ENCODE results near the gene GAL3ST1. TPM values are rescaled to one million over a fixed set of nuclear protein-coding genes. Genes with fewer than 3 reads are reported as not detected.
A peak's percentile ranks its signal among the peaks of the same experiment; 100 is the strongest.
"Not testable (repeated sequence)": the region's sequence is repeated elsewhere in the genome, so short reads cannot be mapped to it uniquely, and the experiment has no call there.

The GAL3ST1 gene
- total and polyA plus RNA-seq, 2 donors (not counting 1 experiment from before 2014, with no cell fraction given): 0.06 to 0.17 TPM

DNA sequence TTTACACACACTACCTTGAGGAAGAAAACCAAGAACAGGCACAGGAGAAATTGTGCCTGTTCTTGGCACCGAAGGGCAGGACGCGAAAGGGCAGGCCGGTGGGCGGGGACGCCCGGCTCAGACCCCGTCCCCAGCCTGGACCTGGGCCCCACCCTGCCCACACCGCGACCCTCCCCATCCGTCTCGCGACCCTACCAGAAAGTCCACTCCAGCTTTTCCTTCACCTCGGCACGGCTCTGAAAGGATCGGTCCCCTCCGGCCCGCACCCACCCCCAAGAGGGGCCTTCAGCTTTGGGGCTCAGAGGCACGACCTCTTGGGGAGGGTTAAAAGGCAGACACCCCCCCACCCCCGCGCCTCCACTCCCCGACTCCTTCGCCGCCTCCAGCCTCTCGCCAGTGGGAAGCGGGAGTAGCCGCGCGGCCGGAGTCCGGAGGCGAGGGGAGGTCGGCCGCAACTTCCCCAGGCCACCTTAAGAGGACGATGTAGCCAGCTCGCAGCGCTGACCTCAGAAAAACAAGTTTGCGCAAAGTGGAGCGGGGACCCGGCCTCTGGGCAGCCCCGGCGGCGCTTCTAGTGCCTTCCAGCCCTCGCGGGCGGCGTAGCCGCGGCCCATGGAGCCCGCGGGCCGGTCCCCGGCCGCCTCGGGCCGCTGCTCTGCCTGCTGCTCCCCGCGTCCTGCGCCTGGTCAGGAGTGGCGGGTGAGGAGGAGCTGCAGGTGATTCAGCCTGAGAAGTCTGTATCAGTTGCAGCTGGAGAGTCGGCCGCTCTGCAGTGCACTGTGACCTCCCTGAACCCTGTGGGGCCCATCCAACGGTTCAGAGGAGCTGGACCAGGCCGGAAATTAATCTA, 32.3 kb downstream of the GAL3ST1 start:
- no peaks in the 10 kb centered on the region for H3K79me2 ChIP-seq (ENCODE audit: control insufficient read depth, insufficient read depth, low read length)
- peak overlapping the region in 1 of 4 experiments; percentile 14 for H3K4me3 ChIP-seq (replicated peaks in 1 of 4; ENCODE audit: control extremely low read depth in 1 of 4, insufficient read depth in 1 of 4, low read depth in 3 of 4, low read length in 4 of 4)
- peaks cover 17% of the 10 kb centered on the region for H3K27me3 ChIP-seq (ENCODE audit: control insufficient read depth, insufficient read depth, low read length)
- no peaks in the 10 kb centered on the region for H4K20me1 ChIP-seq (ENCODE audit: control insufficient read depth, extremely low read depth, insufficient read depth, low read length)
- no peaks in the 10 kb centered on the region for H3K9me3 ChIP-seq (ENCODE audit: control insufficient read depth, insufficient read depth, low read depth, low read length)
- no peak overlapping the region for H3K27ac ChIP-seq (ENCODE audit: insufficient read depth, low read length)
- H3K36me3 ChIP-seq (ENCODE audit: control insufficient read depth, insufficient read depth, low read length): no peaks in the 10 kb centered on the region
- H3K4me1 ChIP-seq (ENCODE audit: control insufficient read depth, extremely low read depth, insufficient read depth, low read length): no peaks in the 10 kb centered on the region
- H3K4me2 ChIP-seq (ENCODE audit: extremely low read depth, insufficient read depth, low read length): peak overlapping the region; percentile 25
- H3K9ac ChIP-seq (ENCODE audit: insufficient read depth, low read length): no peak overlapping the region
- H2AFZ ChIP-seq (ENCODE audit: low read length): no peak overlapping the region
- TF ChIP-seq, protein P1, sequence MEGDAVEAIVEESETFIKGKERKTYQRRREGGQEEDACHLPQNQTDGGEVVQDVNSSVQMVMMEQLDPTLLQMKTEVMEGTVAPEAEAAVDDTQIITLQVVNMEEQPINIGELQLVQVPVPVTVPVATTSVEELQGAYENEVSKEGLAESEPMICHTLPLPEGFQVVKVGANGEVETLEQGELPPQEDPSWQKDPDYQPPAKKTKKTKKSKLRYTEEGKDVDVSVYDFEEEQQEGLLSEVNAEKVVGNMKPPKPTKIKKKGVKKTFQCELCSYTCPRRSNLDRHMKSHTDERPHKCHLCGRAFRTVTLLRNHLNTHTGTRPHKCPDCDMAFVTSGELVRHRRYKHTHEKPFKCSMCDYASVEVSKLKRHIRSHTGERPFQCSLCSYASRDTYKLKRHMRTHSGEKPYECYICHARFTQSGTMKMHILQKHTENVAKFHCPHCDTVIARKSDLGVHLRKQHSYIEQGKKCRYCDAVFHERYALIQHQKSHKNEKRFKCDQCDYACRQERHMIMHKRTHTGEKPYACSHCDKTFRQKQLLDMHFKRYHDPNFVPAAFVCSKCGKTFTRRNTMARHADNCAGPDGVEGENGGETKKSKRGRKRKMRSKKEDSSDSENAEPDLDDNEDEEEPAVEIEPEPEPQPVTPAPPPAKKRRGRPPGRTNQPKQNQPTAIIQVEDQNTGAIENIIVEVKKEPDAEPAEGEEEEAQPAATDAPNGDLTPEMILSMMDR (conservative IDR thresholded peaks at IDR 0.05 in 1 of 2, IDR thresholded peaks at IDR 0.05 in 1 of 2; ENCODE audit: low read depth in 1 of 2, low read length in 2 of 2): no peak
- TF ChIP-seq EZH2 (IDR thresholded peaks at IDR 0.05; ENCODE audit: low read length, missing control alignments): no peak
- DNase-seq (ENCODE audit: low read depth in 2 of 2): peak; percentile 5 to 28

DNA sequence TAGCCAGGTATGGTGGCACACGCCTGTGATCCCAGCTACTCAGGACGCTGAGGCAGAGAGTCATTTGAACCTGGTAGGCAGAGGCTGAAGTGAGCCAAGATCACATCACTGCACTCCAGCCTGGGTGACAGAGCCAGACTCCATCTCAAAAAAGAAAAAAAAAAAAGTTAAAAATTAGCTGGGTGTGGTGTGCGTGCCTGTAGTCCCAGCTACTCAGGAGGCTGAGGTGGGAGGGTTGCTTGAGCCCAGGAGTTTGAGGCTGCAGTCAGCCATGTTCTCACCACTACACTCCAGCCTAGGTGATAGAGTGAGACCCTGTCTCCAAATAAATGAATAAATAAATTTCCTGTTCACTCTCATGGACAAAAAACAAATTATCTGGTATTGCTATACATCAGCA, 33.0 kb downstream of the GAL3ST1 start:
- DNase-seq (ENCODE audit: low read depth in 2 of 2); H3K9me3 ChIP-seq (ENCODE audit: control insufficient read depth, insufficient read depth, low read depth, low read length); H3K4me2 ChIP-seq (ENCODE audit: extremely low read depth, insufficient read depth, low read length); H3K4me1 ChIP-seq (ENCODE audit: control insufficient read depth, extremely low read depth, insufficient read depth, low read length); H3K4me3 ChIP-seq (replicated peaks in 1 of 4; ENCODE audit: control extremely low read depth in 1 of 4, insufficient read depth in 1 of 4, low read depth in 3 of 4, low read length in 4 of 4); H3K9ac ChIP-seq (ENCODE audit: insufficient read depth, low read length); H4K20me1 ChIP-seq (ENCODE audit: control insufficient read depth, extremely low read depth, insufficient read depth, low read length); H3K27ac ChIP-seq (ENCODE audit: insufficient read depth, low read length); H3K36me3 ChIP-seq (ENCODE audit: control insufficient read depth, insufficient read depth, low read length); H3K79me2 ChIP-seq (ENCODE audit: control insufficient read depth, insufficient read depth, low read length); H2AFZ ChIP-seq (ENCODE audit: low read length): not testable (repeated sequence)
- H3K27me3 ChIP-seq (ENCODE audit: control insufficient read depth, insufficient read depth, low read length): peaks cover 17% of the 10 kb centered on the region

DNA sequence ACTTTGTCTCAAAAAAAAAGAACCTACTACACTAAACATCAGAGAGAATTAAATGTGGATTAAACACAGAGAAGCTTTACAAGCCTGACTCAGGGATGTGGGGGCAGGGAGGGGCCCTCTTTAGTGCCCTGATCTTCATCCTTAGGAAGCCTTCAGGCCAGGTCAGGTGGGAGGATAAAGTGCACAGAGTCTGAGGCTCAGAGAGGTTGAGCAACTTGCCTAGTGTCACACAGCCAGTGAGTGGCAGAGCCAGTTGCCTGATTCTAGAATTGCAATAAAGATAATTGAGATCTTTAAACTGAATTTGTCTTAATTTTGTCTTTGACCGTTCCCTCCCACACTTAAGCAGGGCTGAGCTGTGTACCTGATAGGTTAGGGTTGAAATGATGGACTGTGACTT, 35.1 kb downstream of the GAL3ST1 start:
- DNase-seq (ENCODE audit: low read depth in 2 of 2): no peak
- Histone ChIP-seq H3K27me3 (ENCODE audit: control insufficient read depth, insufficient read depth, low read length) (peaks cover 17% of the 10 kb centered on the region), H2AFZ (ENCODE audit: low read length) (no peak overlapping the region), H3K4me3 (replicated peaks in 1 of 4; ENCODE audit: control extremely low read depth in 1 of 4, insufficient read depth in 1 of 4, low read depth in 3 of 4, low read length in 4 of 4) (no peak overlapping the region), H3K9me3 (ENCODE audit: control insufficient read depth, insufficient read depth, low read depth, low read length) (no peaks in the 10 kb centered on the region), H3K36me3 (ENCODE audit: control insufficient read depth, insufficient read depth, low read length) (no peaks in the 10 kb centered on the region), H3K4me1 (ENCODE audit: control insufficient read depth, extremely low read depth, insufficient read depth, low read length) (no peaks in the 10 kb centered on the region), H3K27ac (ENCODE audit: insufficient read depth, low read length) (no peak overlapping the region), H3K4me2 (ENCODE audit: extremely low read depth, insufficient read depth, low read length) (no peak overlapping the region), H3K9ac (ENCODE audit: insufficient read depth, low read length) (no peak overlapping the region), H4K20me1 (ENCODE audit: control insufficient read depth, extremely low read depth, insufficient read depth, low read length) (no peaks in the 10 kb centered on the region), H3K79me2 (ENCODE audit: control insufficient read depth, insufficient read depth, low read length) (no peaks in the 10 kb centered on the region)
- TF ChIP-seq EZH2 (IDR thresholded peaks at IDR 0.05; ENCODE audit: low read length, missing control alignments): no peak
- TF ChIP-seq, protein P1 (conservative IDR thresholded peaks at IDR 0.05 in 1 of 2, IDR thresholded peaks at IDR 0.05 in 1 of 2; ENCODE audit: low read depth in 1 of 2, low read length in 2 of 2): no peak
